ENCODE measurements around the gene TBL1XR1. TPM values are rescaled to one million over a fixed set of nuclear protein-coding genes. Genes with fewer than 3 reads are reported as not detected.

TBL1XR1 gene
- total RNA-seq, 4 donors from 2014 or later: 51.6 to 91.1 (median 66.0) TPM

DNA sequence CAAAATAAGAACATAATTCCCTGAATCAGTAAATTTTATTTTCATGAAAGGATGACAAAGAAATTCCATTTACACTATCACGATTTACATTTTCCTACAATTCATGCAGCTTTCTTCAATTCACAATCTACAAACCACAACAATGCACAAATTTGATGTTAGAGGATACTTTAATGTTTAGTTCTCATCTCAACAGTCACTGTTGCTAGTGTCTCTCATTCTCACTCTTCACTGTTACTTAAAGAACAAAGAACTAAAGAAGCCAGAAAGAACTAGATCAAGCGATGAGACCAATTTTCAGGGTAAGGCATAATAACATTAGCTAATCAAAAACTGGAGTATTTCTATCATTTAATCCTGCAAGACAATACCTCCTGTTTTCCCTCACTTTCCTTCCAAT lies 73.5 kb downstream of the TBL1XR1 start:
- intact Hi-C loops (cut with DNase I; ENCODE audit: low total_unique reads): no loop called here
- 84 to 91% methylated on average over 2 of the region's 2 CpGs for WGBS, 2 donors
- DNase-seq (ENCODE audit: low spot score in 2 of 2): no peak
- no peak overlapping the region for H3K4me3 ChIP-seq (ENCODE audit: low read depth, poor library complexity, severe bottlenecking)
- no peak for TF ChIP-seq POLR2A (IDR thresholded peaks at IDR 0.05)
- TF ChIP-seq, protein P1, sequence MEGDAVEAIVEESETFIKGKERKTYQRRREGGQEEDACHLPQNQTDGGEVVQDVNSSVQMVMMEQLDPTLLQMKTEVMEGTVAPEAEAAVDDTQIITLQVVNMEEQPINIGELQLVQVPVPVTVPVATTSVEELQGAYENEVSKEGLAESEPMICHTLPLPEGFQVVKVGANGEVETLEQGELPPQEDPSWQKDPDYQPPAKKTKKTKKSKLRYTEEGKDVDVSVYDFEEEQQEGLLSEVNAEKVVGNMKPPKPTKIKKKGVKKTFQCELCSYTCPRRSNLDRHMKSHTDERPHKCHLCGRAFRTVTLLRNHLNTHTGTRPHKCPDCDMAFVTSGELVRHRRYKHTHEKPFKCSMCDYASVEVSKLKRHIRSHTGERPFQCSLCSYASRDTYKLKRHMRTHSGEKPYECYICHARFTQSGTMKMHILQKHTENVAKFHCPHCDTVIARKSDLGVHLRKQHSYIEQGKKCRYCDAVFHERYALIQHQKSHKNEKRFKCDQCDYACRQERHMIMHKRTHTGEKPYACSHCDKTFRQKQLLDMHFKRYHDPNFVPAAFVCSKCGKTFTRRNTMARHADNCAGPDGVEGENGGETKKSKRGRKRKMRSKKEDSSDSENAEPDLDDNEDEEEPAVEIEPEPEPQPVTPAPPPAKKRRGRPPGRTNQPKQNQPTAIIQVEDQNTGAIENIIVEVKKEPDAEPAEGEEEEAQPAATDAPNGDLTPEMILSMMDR (IDR thresholded peaks at IDR 0.05): no peak

DNA sequence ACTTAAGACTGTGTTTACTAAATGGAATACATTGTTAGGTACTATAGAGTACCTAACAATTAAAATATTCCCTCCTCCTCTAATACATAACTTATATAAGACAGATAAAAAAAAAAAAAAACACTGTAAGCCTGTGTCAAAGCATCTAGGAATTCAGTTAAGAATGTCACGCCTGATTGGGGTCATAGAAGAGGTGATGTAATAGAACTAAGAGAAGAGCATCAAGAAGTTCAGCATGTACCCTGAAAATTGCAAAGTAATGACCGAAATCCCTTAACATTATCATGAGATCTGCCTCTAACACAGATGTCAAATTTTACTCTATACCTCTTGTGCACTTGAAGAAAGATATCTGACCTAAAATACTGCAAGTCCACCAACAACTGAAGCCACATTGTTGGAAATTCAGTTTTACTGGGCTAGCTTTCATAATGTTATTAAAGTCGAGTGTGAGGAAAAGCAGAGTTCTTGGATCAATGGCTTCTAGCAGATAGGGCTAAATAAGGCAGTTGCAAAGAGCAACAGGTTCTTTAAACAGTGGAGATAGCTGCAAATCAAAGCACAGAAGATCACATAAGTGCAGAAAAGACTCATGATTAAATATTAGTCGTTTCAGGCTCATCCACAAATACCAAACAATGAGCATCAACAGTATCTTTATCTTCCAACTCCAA lies 75.0 kb downstream of the TBL1XR1 start:
- DNase-seq (ENCODE audit: low spot score in 2 of 2): no peak
- H3K4me3 ChIP-seq (ENCODE audit: low read depth, poor library complexity, severe bottlenecking): no peak overlapping the region
- WGBS, 2 donors: 82 to 88% methylated on average over 4 of the region's 4 CpGs
- TF ChIP-seq POLR2A (IDR thresholded peaks at IDR 0.05): no peak
- TF ChIP-seq, protein P1 (IDR thresholded peaks at IDR 0.05): no peak
- intact Hi-C loops (cut with DNase I; ENCODE audit: low total_unique reads): no loop called here

DNA sequence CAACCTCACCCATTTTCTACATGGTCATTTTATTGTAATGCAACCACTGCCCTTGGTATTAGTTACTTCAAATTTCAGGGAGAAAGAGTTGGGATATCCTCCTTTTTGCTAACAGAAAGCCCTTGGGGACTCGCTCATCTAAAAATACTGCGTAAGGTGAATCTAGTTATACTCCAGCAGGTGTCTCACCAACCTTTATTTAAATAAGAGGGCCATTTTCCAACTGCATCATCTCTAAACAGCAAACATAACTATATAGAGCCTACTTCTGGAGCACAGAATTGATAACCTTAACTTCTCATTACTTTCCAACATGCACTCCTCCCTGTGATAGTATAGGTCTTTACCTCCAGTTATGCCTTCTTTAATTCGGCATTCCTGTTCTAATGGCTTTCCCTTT lies 77.5 kb downstream of the TBL1XR1 start:
- no peak overlapping the region for H3K4me3 ChIP-seq (ENCODE audit: low read depth, poor library complexity, severe bottlenecking)
- TF ChIP-seq, protein P1 (IDR thresholded peaks at IDR 0.05): no peak
- TF ChIP-seq POLR2A (IDR thresholded peaks at IDR 0.05): no peak
- intact Hi-C loops (cut with DNase I; ENCODE audit: low total_unique reads): no loop called here
- DNase-seq (ENCODE audit: low spot score in 2 of 2): no peak
- WGBS, 2 donors: 92% methylated on average over 3 of the region's 3 CpGs

GRCh38 chr3:177114253-177114652 lies 83.0 kb downstream of the TBL1XR1 start:
- no peak overlapping the region for H3K4me3 ChIP-seq (ENCODE audit: low read depth, poor library complexity, severe bottlenecking)
- intact Hi-C loops (cut with DNase I; ENCODE audit: low total_unique reads): no loop called here
- TF ChIP-seq, protein P1 (IDR thresholded peaks at IDR 0.05): no peak
- no peak for TF ChIP-seq POLR2A (IDR thresholded peaks at IDR 0.05)
- WGBS, 2 donors: 62 to 67% methylated on average over 3 of the region's 3 CpGs
- no peak for DNase-seq (ENCODE audit: low spot score in 2 of 2)

DNA sequence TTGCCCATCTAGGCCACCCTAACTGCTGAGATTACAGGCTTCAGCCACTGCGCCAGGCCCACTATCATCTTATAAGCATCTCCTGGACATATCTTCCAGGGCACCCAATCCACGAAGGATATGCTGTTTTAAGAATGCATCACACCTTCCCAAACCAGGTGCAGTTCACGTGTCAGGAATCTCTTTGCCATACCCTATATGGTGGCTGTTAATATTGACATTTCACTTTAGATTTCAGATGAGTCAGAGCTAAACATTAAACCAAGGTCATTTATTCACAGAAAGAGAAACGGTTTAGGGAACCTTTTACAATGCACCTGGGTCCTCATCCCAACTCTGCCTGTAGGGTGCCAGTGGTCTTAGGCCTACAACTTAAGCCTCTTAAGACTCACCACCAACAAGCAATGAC lies 85.7 kb downstream of the TBL1XR1 start:
- TF ChIP-seq, protein P1 (IDR thresholded peaks at IDR 0.05): no peak
- TF ChIP-seq POLR2A (IDR thresholded peaks at IDR 0.05): no peak
- intact Hi-C loops (cut with DNase I; ENCODE audit: low total_unique reads): no loop called here
- DNase-seq (ENCODE audit: low spot score in 2 of 2): no peak
- 80 to 87% methylated on average over 4 of the region's 4 CpGs for WGBS, 2 donors
- H3K4me3 ChIP-seq (ENCODE audit: low read depth, poor library complexity, severe bottlenecking): no peak overlapping the region

DNA sequence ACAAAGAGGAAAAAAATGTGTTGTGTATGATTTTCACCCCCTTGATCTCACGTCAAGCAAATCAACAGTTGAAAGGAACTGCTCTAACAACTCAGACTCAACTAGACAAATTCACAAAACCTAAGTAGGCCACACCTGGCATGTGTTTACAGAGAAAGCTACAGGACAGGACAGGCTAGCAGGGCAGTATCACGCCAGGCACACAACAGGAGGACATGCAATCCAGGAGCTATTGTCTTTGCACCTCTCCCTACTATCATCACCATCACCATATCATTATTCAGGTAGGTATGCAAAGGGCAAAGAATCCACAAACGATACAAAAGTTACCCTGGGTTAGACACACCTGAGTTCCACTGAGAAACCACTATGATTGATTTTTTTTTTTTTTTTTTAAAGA lies 86.4 kb downstream of the TBL1XR1 start:
- WGBS, 2 donors: 63 to 78% methylated on average over 3 of the region's 3 CpGs
- intact Hi-C loops (cut with DNase I; ENCODE audit: low total_unique reads): no loop called here
- no peak for TF ChIP-seq POLR2A (IDR thresholded peaks at IDR 0.05)
- TF ChIP-seq, protein P1 (IDR thresholded peaks at IDR 0.05): no peak
- H3K4me3 ChIP-seq (ENCODE audit: low read depth, poor library complexity, severe bottlenecking): no peak overlapping the region
- no peak for DNase-seq (ENCODE audit: low spot score in 2 of 2)
